GM12865 (cell line): Measurements from ENCODE around the gene DPYD.

Source experiments
- DNase-seq: peaks from one replicate; pipeline ENCODE4 v3.0.0; 2010; ENCODE audit warnings: low read depth
- H3K4me3 ChIP-seq: 2 replicates; pipeline ENCODE4 v1.5.1; 2011; ENCODE audit warnings: mild to moderate bottlenecking, low read depth, low read length, control low read depth
- CTCF ChIP-seq: IDR thresholded peaks from 2 replicates; pipeline ENCODE4 v1.5.1; 2011; ENCODE audit warnings: low read length, control low read depth, low read depth, inconsistent platforms; ENCODE audit not compliant: insufficient read depth; ENCODE audit errors: missing control alignments

Gene DPYD

GRCh38 chr1:97507863-97508262, 413.0 kb downstream of the DPYD start:
- no peak for TF ChIP-seq CTCF
- DNase-seq: no peak
- H3K4me3 ChIP-seq: no peak overlapping the region

GRCh38 chr1:97506368-97506767, 414.5 kb downstream of the DPYD start:
- TF ChIP-seq CTCF: no peak
- DNase-seq: no peak
- no peak overlapping the region for H3K4me3 ChIP-seq

- DNase-seq: peak; percentile 1
- no peak overlapping the region for H3K4me3 ChIP-seq
- no peak for TF ChIP-seq CTCF
These were observed 415.0 kb downstream of the DPYD start for GRCh38 chr1:97505816-97506215.

- no peak for DNase-seq
- no peak overlapping the region for H3K4me3 ChIP-seq
- TF ChIP-seq CTCF: no peak
These were observed 415.5 kb downstream of the DPYD start for GRCh38 chr1:97505289-97505688.

GRCh38 chr1:97502360-97502759, 418.5 kb downstream of the DPYD start:
- H3K4me3 ChIP-seq: no peak overlapping the region
- no peak for TF ChIP-seq CTCF
- DNase-seq: no peak

- no peak overlapping the region for H3K4me3 ChIP-seq
- no peak for TF ChIP-seq CTCF
- DNase-seq: no peak
These were observed 419.2 kb downstream of the DPYD start for GRCh38 chr1:97501628-97502027.

GRCh38 chr1:97500760-97501159, 420.1 kb downstream of the DPYD start:
- DNase-seq: no peak
- TF ChIP-seq CTCF: no peak

More at GRCh38 chr1:97500760-97501159, 420.1 kb downstream of the DPYD start:
- H3K4me3 ChIP-seq: no peak overlapping the region
